GM19395 (cell line): ENCODE measurements around the gene STPG4.

Source experiments
- ATAC-seq: cut with Tn5 transposase; IDR thresholded peaks from one replicate; pipeline ENCODE4 v1.9.1; 2021; ENCODE audit warnings: mild to moderate bottlenecking, moderate library complexity; ENCODE audit not compliant: unreplicated experiment

STPG4 gene

DNA sequence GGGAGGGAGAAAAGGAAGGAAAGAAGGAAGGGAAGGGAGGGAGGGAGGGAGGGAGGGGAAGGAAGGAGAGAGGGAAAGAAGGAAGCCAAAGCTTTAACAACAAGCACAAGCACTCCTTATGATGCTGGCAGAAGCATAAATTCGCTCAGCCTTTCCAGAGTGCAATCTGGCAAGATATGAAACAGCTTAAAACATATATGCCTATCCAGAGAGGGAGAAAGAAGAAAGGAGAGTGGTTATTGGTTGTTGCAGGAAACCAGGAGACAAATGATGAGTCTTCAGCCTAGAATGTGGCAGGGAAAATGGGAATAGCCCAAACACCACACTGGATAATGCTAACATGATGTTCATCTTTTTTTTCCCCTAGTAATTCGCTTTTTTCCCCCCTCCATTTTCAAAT, 64.0 kb downstream of the STPG4 start:
- no peak for ATAC-seq

DNA sequence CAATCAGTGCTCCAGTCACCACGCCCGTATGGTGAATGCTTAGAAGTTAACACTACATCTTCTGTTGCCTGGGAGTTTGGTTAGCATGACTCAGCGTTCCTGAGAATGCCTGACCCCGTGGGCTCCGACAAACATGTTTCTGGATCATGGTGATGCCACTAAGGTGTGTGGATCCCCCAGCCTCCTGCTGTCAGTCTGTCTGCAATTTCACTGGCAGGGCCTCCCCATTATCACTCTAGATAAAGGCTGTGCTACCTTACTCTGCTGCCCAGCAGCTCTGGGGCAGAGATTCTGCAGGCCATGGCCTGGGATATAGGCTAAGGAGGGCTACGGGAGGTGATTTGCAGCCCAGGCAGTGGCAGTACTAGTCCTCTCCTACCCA, 66.0 kb downstream of the STPG4 start:
- ATAC-seq = no peak

DNA sequence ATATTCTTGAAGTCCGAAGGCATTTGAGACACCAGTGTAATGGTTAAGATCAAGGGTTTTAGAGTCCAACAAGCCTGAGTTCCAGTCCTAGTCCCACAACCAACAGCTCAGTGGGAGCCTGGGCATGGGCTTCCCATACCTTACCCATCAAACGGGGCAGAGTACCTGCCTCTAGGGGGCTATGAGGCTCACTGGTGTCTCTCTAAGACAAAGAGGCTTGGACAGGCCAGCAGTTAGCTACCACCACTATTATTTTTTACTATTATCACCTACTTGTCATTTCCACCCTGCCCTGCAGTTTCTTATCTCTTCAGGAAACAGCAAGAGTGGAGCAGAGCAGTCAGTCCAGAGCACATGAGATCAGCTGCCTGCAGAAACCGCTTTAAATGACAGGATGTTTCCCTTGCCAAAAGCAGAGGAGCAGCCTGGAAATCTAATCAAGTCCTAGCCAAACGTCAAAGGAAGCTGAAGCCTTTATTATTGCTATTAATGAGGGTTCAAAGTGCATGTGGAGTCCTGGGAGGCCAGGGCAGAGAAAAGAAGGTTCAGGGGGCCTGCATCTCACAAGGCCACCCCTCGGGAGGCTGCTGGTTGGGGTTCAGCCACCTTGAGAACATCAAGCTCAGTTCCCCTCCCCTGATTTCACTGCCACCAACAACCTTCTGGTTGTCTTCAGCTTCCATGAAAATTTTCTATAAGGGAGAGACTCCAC, 66.6 kb downstream of the STPG4 start:
- ATAC-seq = no peak

DNA sequence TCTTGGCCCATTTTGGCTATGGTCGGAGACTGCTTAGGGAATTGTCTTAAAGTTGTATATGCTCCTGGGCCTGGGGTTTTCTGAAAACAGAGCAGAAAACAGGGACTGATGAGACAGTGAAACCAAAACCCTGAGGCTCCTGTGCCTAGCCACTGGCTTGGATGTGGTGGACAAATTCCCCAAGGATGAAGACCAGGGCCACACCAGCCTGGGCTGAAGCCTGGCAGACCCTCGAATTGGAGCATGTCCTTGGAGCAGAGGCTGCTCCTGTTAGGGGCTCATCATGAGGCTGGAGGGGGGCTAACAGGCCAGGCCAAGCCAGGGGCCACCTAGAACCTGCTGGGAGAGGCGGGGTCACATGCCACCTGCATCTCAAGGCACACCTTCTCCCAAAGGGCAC, 68.1 kb downstream of the STPG4 start:
- ATAC-seq = no peak

DNA sequence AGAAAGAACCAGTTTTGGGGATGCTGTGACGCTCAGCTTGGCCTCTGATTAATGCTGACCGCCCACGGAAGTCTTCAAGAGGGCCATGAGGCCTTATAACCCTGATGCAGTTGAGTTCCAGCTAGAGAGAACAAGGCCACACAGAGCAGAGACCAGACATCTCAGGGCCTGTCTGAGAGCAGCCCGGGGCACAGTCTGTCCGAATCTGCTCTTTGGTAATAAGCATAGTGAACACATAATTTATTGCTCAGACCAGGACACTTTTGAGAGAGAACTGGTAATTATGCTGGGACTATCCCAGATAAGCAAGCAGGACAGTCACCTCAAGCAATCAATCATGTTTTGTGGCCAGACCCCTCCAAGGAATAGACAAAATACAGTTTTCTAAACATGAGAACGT, 68.5 kb downstream of the STPG4 start:
- no peak for ATAC-seq

DNA sequence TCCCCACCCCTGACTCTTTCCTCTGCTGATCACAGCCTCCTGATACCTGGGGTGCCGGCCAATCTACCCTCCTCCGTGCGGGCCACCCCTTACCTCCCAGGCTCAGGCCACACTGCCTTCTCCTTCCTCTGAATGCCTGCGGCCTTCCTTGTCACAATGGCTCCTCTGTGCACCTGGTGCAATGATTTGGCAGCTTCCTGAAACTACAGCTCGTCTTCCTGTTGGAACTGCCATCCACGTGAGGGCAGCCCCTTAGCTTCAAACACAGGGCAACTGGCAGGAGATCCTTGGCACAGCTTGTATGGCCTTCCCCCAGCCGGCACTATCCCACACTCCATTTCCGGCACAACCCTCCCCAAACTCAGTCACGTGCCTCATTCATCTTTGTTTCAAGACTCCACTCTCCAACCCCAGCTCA, 69.0 kb downstream of the STPG4 start:
- no peak for ATAC-seq

DNA sequence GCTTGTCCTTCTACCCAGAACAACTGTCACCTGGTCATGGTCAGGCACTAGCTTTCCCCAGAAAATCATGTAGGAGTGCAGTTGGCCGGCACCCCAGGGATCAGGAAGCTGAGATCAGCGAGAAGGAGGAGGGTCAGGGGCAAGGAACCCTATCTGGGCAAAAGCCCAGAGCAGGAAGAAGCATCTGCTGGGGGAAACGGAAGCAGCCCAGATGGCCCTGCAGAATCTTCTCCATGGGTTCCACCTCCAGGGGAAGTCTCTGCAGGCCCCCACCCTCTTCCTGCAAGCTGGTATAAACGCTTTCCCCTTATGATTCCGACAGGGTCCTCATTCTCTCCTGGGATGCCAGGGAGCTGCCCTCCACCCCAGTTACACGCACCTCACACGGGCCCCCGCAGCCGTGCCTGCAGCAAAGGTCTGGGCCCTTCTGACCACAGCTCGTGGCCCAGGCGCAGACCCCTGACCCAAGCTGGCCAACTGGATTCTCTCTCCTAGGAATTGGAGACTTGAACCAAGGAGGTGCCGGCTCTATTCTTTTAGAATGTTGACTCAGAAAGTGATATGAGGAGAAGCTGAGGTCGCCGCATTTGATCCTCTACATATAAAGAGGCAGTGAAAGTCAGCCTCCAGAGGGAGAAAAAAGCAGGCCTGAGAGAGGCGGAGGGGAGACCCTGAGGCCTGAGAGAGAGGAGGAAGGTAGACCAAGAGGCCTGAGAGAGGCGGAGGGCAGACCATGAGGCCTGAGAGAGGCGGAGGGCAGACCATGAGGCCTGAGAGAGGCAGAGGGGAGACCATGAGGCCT, 71.0 kb downstream of the STPG4 start:
- no peak for ATAC-seq

DNA sequence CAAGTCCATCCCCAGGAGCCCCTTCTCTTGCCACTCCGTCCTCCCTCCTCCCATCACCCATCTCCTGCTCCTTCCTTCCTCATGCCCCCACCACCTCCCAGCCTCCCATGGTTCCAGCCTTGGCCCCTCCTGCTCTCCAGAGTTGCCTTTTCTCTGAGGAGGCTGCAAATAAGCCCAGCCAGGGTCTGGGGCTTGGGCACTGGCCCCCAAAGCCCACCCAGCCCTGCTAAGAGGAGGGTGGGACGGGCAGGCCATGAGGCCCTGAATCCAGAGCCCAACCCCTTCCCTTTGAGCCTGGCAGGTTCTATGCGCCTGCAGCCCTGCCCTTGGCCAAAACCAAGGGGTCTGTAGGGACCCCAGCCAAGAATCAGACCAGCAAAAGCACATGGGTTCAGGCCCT, 71.6 kb downstream of the STPG4 start:
- no peak for ATAC-seq

DNA sequence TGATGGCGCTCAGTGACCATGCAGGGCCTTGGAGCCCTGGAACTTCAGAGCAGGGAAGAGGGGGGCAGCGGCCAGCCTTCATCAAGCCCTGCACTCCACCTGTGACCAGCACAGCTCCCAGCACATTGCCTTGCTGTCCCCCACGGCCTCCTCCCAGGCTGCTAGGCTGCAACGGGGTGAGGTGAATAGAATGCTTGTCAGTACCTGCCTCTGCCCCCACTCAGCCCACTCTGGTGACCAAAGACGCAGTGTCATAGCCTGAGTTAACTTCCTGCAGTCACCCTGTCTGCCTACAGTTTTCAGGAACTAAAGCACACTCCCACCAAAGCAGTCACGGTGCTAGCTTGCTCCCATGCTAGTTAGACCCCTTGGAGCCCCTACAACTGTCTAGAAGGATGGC, 72.1 kb downstream of the STPG4 start:
- no peak for ATAC-seq

DNA sequence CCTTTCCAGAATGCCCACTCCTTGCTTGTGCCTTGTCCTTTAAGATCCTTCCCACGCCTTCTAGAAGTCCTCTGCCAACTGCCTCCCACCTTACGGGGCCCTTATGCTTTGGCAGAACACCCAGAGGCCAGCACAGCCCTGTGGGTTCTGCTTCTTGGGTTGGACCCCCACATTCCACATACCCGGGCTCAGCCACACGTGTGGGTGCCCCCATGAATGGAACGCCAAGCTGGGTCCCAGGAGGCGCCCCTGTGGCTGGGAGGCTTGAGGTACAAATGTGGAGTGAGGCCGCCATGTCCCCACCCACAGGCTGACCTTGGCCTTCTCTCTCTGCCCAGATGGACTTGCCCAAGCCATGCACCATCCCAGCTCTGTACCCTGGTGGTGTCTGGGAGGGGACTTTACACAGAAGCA, 74.2 kb downstream of the STPG4 start:
- no peak for ATAC-seq

DNA sequence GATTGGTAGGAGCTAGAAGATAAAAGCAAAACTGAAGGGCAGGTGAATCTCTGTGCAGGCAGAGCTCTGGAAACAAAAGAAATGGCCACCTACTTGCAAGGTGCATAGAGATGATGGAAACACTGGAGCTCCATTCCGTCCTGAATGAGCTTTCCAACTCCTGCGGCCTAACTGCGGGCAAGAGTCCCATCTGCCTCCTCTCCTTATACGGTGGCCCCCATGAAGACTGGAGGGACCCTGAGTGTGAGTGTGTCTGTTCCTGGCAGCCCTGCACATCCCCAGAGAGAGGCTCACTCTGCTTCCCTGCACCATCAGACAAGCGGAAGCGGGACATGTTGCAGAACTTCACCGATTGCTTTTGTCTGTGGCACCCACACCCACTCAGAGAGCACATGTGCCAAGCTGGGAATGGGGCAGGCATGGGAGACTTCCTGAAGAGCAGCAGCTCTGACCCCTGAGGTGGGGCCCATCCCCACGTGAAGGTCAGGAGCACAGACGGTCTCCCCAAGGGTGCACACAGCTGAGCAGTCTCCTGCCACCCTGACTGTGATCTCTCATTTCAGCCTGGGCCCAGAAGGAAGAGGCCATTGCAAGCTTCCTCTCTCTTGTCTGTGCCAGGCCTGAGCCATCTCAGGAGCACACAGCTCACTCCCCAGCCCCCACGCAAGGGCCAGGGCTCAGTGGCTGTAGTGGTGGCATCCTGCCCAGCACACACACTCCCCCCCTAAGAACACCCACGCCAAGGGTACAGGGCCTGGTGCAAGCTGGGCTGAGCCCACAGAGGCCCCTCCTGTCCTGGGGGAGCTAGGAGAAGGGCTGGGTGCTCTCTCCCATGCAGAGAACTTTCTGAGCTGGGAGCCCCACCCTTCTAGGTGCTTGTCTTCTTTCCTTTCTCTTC, 75.3 kb downstream of the STPG4 start:
- ATAC-seq = no peak

DNA sequence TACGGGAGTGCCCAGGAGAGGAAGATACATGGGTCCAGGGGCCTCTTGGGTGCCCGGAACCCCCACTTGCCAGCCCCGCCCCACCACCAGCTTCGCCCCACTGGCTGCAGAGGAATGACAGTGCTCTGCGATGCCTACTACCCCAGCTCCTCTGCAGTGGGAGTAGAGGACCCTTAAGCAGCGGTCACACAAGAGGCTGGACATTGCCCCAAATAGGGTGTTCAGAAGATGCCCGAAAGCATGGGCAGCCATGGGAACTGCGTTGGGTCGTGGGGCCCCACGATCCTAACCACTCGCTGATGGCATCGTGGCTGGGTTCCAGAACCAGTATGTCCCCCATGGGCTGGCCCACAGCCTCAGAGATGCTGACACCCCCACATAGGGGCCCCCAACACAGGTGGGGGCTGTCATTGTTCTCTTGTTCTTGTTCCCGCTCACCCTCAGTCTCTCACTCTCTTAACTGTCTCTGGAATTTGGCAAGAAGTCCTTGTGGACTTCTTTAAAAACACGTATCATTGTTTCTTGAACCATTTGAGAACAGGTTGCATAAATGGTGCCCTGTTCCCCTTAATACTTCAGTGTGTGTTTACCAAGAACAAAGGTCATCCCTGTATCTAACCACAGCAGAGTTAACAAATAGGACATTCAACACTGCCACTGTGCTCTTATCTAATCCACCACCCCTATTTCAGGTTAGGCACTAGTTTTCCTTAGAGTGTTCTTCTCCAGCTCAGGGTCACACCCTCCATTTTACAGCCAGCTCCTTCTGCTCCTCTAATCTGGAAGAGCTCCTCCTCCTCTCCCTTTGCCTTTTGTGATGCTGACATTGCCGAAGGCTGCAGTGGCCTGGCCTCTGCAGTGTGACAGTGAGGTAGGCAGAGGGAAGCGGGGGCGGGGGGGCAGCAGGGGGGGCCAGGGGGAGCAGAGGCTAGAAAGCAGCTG, 76.3 kb downstream of the STPG4 start:
- no peak for ATAC-seq

DNA sequence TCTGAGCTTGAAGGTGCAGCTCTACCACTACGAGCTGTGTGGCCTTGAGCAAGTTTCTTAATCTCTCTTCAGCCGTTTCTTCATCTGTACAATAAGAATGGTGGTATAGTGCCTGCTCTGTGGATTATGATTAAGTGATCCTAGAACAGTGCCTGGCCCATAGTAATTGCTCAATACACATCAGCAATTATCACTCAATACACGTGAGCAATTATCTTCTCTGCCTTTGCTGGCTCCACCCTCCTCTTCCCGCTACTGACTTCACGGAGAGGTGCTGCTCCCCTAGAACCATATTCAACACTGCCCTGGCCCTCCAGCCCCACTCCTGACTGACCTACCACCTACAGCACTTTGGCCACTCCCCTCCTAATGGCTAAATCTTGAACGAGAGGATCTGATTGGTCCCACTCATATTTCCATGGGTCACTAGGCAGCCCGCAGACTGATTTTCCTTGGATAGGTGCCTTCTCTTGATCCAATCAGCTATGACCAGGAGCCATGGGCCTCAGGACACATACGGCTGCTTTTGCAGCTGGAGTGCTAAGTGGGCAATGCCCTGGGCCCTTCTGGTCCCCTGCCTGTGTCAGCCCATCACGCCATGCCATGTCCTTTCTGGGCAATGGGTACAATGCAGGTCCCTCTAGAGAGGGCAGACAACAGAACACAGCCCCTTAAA, 77.5 kb downstream of the STPG4 start:
- no peak for ATAC-seq

DNA sequence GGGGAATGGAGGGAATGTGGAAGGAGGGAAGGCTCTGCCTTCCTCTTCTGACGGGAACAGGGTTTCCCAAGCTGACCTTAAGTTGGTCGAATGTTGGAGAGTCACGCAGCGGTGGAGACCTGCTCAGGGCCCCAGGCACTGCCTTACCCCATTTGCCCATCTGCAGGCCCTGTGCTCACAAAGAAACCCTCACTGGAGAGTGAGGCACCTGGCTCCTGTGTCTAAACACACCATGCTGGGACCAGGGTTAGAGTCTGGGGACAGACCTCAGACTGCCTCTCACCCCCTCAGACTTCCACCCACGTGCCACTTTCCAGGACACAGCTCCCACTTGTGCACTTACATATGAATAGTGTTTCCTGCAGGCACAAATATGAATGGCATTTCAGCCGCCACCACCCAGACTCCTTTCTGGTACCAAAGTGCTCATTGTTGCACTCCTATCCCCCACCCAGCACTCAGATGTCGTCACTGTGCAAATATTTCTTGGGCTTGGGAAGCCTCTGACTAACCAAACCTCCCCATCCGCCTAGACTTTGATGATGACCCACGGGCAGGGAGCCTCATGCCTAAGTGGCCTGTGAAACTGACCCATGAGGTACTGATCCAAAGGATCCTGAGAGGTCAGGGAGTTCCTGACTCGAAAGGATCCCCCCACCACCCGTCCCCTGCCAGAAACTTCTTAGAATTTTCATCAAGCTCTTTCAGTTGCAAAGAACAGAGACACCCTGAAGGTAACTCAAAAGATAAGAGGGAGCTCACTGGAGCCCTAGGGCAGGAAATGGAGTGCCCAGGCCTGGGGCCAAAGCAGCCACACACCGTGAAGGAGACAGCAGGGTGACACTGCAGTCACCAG, 78.3 kb downstream of the STPG4 start:
- ATAC-seq = no peak

DNA sequence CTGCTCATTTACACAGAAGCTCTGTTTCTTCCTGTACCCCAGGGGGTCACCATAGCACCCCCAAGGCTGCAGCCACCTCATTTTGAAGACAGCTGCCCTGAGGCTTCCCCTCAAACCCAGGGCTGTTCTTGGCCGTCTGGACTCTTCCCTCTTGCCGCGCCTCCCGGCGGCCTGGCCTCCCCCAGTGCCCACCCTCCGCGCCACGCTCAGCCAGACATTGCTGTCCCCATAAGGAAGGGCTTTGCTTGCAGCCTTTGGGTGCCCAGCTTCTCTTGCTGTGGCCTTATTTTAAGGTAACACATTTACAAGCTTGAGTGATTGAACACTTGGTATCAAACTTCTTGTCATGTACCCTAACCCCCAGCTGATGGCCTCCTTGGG, 79.0 kb downstream of the STPG4 start:
- no peak for ATAC-seq

DNA sequence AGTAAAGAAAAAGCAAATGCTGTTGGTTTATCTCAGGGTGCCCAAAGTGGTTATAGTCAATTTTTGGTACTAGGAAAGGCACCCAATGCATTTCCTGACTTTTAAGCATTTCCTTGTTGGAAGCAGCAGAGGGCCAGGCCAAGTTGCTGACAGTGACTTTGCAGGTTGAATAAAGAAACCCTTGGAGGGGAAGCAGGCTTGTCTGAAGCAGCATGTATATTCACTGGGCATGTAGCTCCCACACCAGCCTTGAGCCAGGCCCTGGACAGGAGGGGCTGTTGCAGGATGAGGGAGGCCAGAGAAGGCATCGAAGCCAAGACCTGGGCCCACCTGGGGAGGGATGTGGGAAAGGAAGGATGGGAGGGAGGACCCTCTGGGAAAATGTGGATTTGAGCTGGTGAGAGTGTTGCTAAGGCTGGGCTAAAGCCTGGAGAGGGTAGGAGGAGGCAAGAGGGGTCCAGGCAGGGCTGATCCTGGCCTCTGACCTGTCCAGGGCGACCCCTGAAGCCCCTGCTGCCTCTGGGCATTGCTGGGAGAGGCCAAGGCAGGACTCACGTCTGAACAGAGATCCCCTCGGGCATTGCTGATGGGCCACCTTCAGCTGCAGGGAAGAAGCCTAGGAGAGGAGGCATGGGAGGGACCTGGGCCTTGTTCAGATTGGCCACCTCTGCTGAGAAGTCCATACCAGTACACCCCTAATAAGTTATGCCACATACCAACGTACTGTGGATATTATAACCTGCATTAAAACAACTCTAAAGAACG, 79.6 kb downstream of the STPG4 start:
- no peak for ATAC-seq

DNA sequence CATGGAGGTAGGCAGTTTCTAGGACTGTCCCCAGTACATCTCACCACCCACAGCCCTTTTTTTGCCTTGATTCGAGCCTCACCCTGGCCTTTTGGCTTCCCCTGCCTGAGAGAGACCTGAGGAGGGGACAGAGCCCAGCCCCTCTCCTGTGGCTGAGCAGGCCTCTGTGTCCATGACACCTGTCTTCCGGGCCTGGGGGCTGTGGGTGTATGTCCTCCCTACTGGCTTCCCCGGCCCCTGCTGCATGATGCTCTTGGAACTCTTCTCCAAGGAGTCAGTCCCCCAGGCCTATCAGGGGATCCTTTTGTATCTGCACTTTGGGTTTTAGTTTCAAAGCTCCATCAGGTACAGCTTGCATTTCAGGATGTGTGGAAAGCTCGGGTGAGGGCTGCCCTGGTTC, 80.4 kb downstream of the STPG4 start:
- no peak for ATAC-seq

DNA sequence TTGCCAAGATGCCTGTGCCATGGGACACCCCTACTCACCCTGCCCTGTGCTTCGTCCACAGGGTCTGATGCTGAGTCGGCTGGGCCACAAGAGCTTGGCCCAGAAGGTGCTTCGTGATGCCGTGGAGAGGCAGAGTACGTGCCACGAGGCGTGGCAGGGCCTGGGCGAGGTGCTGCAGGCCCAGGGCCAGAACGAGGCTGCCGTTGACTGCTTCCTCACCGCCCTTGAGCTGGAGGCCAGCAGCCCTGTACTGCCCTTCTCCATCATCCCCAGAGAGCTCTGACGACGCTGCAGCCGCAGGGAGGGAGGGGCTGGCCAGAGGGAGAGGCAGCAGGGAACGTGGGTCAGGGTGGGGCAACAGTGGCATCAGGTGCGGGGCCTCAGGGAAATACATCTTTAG, 81.5 kb downstream of the STPG4 start:
- no peak for ATAC-seq
